Activated CD4-positive, alpha-beta T cell treated with anti-CD3 and anti-CD28 coated beads, Interleukin-2, amount 50 U/mL, for 24 hours (primary cell): ENCODE measurements around the gene ANXA9.

Experiments
- DNase-seq, 2 donors: peaks; one replicate each; pipeline ENCODE4 v3.0.0-alpha.2; 2020; ENCODE audit warnings: low read depth in 1 of 2, low spot score in 1 of 2

ANXA9 gene, protein sequence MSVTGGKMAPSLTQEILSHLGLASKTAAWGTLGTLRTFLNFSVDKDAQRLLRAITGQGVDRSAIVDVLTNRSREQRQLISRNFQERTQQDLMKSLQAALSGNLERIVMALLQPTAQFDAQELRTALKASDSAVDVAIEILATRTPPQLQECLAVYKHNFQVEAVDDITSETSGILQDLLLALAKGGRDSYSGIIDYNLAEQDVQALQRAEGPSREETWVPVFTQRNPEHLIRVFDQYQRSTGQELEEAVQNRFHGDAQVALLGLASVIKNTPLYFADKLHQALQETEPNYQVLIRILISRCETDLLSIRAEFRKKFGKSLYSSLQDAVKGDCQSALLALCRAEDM

DNA sequence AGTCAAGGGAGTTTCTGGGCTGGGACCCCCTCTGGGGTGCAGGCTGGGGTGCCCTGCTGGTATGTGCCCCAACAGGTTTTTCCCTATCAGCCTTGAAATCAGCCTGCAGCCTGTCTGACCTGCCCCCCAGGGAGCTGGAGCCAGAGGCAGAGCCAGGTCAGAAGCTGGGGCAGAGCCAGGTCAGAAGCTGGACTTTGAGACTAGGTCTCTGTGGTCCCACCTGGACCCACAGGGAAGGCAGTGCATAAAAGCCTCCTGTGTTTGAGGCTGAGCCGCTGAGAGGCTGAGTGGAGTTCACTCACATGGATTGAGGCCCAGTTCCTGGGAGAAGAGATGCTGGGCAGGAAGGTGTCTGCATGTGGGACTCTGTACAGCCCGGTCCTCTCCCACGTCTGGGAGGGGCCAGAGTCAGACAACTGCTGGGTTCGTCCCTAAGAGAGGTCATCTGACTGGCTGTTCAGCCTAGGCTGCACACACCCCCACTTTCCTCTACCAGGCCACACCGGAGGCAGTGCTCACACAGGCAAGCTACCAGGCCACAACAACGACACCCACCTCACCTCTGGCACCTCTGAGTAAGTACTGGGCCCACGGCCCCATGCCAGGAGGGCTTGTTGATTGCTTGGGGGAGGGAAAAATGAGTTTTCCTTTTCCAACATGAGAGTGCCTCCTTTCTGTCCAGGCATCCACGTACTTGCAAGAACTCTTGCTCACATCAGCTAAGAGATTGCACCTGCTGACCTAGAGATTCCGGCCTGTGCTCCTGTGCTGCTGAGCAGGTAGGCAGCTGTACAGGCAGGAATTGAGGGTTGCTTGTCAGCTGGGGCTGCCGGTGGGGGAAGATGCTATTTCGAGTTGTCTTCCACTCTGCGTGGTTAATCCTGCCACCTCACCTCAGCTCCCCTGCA lies at the start of gene ANXA9:
ANXA9 (plus strand) TSS at position 488 of the 908 bp plus-strand sequence. CDS start 814 bp downstream, outside the sequence.
- DNase-seq: no peak

DNA sequence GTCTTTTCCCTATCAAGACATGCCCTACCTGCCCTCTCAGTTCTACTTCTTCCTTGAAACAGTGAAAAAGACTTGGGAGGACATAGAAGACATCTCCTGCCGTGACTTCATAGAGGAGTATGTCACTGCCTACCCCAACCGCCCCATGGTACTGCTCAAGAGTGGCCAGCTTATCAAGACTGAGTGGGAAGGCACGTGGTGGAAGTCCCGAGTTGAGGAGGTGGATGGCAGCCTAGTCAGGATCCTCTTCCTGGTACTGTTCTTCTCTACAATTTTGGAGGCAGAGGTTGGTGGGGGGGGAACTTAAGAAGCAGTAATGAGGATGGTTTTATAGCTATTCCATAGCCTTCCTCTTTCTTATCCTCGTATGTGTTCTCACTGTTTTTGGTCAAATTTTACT lies 37.2 kb upstream of the ANXA9 start:
- no peak for DNase-seq

DNA sequence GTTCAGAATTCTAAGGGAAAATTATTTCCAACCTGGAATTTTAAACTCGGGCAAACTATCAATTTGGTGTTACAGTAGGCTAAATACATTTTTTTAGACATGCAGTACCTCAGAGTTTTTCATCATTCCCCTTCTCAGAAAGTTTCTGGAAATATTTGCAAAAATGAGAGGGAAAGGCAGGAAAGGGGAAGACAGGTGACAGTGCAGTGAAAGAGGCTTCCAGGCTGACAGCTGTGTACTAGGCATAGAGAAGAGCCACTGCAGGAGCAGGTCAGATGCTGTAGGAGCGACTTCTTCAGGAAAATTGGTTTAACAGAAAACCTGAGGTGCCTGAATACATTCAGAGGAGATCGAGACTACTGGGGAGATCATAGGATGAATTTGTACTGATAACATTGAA lies 27.4 kb upstream of the ANXA9 start:
- no peak for DNase-seq

DNA sequence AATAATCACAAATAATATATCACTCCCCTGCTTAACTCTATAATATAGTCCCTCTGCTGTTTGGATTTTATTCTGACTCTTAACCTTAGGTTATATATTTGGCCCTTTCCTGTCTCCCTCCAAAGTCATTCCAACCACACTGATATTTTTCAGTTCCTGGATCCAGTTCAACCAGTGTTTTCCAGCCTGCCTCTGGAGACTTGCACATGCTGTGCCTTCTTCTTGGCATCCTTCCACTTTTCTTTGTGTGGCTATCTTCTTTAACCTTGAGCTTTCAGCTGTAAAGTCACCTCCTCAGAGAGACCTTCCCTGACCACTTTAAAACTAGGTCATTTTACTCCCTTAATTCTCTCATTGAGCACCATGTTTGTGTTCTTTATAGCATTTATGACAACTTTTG lies 26.8 kb upstream of the ANXA9 start:
- DNase-seq: no peak

DNA sequence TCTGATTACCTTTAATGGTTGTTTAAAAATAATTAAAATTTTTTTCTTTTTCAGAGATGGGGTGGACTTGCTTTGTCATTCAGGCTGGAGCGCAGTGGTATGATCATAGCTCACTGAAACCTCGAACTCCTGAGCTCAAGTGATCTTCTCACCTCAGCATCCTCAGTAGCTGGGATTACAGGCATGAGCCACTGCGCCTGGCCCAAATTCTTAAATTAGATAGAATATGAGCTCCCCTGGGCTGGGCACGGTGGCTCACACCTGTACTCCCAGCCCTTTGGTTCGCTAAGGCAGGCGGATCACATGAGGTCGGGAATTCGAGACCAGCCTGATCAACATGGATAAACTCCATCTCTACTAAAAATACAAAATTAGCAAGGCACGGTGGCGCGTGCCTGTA lies 24.4 kb upstream of the ANXA9 start:
- DNase-seq: no peak

DNA sequence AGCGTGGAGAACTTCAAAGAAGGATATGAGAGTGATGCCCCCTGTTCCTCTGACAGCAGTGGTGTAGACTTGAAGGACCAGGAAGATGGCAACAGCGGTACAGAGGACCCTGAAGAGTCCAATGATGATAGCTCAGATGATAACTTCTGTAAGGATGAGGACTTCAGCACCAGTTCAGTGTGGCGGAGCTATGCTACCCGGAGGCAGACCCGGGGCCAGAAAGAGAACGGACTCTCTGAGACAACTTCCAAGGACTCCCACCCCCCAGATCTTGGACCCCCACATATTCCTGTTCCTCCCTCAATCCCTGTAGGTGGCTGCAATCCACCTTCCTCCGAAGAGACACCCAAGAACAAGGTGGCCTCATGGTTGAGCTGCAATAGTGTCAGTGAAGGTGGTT lies 21.4 kb upstream of the ANXA9 start:
- no peak for DNase-seq

DNA sequence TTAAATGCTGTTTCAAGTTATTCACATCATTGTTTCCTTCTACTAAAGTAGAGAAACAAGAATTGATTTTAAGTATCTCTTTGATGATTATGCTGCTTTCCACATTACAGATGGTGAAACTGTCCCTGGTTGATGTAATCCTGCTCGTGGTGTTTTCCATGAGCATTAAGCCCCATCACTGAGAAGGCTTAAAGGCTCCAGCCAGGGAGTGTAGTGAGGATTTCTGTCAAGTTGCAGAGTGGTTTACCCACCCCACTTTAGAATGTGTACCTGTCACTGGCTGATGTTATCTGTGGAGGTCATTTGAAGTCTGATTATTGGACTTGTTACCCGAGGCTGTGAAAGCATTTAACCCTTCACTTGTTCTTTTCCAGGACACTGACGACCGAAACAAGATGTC lies 20.3 kb upstream of the ANXA9 start:
- DNase-seq: no peak

DNA sequence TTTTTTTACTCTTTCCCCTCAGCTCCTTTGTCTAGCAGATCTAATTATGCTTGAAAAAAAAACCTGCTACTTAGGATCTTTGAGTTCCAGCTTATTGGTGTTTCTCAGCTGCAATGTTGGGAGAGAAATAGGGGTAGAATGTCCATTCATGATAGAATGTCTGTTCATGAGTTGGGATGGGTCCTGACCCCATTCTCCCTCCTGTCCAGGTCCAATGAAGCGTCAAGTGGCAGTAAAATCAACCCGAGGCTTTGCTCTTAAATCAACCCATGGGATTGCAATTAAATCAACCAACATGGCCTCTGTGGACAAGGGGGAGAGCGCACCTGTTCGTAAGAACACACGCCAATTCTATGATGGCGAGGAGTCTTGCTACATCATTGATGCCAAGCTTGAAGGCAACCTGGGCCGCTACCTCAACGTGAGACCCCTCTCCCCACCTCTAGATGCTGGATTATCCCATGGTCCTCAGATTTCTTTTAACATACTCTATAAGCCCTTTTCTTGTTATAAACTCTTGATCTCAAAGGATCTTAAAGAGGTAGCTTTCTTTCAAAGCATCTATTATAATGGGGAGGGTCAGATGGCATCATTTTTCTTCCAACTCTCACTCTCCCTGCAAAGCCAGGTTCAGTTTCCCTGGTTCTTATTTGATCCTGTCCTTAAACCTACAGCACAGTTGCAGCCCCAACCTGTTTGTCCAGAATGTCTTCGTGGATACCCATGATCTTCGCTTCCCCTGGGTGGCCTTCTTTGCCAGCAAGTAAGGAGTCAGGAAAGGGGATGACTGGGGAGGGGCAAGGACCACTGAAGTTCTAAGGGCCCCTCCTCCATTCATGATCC lies 18.6 kb upstream of the ANXA9 start:
- no peak for DNase-seq

DNA sequence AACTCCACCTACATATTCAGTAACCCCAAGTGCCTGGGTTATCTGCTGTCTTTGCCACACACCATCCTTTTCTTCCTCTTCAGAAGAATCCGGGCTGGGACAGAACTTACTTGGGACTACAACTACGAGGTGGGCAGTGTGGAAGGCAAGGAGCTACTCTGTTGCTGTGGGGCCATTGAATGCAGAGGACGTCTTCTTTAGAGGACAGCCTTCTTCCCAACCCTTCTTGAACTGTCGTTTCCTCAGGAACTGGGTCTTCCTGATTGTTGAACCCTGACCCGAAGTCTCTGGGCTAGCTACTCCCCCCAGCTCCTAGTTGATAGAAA lies 18.0 kb upstream of the ANXA9 start:
- DNase-seq: no peak

DNA sequence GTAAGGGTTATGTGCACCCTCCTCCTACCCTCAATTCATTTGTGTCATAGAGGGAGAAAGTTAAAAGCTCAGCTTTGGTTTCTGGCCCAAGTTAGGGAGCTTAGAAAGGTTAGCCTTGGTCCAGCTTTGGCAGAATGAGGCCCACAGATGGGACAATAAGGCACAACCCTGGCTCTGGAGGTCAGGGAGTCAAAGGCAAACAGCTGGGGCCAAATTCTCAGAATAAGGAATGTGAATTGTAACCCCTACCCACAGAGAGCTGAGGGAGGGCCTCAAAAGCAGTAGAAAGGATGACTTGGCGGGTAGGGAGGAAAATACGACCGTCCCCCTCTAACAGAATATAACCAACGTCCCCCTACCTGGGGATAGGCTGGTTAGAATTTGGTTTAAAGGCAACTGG lies 16.5 kb upstream of the ANXA9 start:
- no peak for DNase-seq

DNA sequence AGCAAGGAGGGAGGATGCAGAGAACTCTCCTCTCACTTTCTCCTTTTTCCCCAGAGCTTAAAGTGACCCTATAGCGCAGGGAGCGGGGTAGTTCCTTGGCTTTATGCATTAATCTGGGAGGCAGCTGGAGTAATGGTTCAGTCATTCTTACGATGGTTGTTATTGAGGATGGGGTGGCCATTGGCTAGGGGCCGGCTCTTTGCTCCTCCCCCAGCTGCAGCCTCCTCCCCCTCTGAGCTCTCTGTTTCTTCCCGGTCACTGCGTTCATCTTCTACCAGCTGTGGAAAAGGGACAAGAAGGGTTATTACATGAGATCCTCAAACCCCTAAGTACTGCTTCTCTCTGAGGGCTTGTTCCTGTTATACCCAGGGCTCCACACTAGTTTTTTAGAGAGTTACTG lies 16.1 kb upstream of the ANXA9 start:
- DNase-seq: no peak

DNA sequence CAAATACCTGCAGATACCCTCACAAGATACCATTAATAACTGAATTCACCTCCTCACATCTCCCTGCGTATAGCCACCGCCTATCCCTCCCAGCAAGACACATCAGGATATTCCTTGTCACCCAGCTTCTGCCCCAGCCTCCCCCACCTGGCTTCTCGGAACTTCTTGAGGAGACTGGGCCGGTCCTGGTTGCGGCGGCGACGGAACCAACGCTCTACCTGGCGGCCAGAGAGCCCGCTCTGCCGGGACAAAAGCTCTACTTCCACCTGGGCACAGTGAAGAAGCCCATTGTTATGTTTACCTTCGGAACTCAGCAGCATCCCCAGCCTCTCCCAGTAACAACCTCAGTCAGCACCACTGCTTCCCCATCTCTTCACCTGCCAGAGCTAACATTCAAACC lies 14.2 kb upstream of the ANXA9 start:
- DNase-seq: no peak

DNA sequence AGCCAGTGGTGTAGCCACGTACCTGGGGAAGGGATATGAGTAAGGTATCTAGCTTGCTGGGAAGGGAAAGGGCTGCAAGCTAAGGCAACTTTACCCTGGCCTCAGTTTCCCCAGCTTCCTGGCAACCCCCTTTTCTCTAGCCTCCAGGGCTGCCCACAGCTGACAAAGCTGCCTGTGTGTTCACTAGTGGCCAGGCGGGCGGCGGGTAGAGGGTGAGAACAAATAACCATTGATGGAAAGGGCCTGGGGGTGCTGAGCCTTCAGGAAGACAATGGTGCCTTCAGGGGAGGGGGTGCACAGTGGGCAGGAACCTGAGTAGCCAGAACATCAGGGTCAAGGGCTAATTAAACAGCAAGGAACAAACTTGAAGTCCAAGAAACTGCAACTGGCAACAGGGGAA lies 13.6 kb upstream of the ANXA9 start:
- DNase-seq: no peak

DNA sequence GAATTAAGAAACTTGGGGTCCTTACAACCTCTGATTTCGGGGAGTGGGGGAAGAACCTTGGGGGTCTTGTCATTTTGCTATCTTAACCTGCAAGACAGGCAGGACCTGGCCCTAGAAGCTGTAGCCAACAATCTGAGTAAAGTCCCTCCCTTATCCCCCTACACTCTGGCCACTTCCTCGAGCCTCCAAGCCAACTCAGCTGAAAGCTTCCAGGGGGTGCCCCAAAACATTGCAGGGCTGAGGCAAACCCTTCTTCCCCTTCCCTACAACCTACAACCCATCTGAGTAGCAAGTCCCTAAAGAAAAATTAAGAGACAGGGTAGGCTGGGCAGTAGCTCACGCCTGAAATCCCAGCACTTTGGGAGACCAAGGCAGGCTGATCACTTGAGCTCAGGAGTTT lies 12.5 kb upstream of the ANXA9 start:
- DNase-seq: no peak

DNA sequence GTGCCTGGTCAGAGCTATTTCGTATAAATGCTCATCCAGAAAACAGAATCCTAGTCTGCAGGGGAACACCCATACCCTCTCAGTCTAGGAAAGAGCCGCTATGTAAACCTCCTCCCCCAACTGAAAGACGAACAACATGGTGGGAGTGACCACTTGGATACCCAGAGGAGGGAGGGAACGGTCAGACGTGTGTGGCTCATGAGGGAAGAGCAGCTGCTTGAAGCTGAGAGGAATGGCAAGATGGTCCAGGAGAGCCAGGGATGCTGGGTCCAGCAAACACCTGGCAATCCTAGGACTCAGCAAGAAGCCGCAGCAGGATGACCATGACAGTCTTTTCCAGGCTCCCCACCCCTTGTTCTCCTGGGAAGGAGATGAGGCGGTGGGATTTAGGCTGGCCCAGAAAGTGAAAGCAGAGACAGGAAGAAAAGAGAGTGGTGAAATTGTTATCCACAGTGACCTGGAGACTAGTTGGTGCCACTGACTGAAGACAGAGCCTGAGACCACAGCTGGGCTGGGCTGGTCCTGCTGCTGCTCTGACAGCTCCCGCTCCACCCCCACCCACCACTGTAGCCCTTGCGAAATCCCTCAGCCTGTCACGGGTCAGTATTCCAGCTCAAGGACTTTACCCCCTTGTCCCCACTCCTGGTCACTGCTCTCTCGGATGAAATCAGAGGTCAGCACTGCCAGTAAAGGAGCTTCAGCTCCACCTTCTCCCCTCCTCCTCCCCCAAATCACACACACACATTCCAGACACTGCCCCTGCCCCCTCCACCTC lies 11.1 kb upstream of the ANXA9 start:
- no peak for DNase-seq

DNA sequence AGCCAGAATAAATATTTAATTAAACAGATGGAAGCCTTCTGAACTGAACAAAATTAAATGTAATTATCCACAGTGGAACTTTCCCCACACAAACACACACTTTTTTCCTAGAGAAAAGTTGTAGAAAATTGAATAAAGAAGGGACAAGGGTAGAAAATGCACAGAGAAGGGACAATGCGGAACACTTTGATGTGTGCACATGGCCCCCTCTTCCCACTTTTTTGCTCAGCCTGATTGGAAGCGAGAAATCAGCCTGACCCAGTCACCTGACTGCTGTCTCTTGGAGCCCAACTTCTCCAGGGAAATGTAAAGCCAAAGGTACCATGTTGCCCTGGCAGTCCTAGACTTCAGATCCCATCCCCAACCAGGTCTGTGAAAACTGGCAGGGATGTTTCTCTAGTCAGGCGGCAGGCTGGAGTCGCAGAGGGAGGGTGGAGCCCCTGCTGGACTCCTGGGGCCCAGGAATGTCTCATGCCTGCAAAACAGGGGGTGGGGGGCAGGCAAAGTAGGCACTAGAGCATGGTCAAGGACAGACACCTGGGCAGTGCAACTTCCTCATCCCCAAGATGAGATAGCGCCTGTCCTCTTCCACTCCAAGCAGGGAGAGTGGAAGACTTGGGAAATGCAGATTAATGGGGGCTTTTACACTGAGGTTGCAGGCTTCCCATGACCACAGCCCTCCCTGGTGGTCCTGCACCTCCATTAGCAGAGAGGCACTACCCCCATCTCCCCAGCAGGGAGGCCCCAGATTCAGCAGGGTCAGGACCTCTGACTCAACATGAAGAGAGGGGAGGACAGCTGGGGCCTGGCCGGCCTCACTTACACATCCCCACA lies 10.3 kb upstream of the ANXA9 start:
- no peak for DNase-seq

DNA sequence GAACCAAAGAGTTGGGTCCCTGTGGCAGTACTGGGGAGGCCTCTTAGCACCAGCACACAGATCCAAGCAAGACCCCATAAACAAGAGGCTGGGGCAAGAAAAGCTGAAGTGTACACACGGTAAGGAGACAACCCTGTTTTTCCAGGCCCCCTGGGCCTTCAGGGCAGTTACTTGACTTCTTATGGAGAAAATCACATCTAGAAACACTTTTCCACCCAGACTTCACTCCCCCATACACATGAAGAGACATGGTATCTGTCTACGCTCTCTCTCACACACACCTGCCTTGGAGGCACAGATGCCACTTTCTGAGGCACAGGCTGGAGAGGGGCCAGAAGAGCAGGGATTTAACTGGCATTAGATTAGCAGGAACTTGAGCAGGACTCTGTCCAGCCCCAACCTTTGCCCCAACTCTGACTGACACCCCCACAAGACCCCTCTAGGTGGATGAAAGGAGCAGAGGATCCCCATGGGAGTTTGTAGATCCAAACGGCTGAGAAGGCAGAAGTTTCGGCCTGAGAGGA lies 9.6 kb upstream of the ANXA9 start:
- DNase-seq: no peak

DNA sequence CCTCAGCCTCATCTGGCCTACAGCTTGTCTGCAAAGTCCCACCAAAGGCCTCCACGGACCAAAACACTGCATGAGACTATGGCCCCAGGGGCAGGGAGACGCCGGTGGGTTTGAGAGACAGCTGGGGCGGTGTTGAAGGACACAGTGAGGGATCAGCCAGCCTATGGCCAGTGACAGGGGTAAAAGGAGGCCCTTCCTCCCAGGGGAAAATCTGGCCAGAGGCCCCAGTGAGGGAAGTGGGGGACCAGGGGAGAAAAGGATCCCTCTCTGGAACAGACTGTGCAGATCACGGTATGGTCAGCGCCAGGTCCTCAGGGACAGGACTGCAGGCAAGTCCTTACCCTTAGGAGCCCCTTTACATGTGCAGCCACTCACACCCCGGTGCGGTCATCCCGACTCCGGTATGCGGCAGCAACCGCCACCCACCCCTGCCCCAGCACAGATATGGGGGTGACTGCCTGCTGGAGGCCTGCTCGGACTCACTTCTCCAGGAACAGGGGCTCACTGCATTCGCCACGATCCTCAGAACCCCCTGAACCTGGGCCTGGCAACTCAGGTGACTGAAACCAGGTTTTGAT lies 8.7 kb upstream of the ANXA9 start:
- DNase-seq: no peak

DNA sequence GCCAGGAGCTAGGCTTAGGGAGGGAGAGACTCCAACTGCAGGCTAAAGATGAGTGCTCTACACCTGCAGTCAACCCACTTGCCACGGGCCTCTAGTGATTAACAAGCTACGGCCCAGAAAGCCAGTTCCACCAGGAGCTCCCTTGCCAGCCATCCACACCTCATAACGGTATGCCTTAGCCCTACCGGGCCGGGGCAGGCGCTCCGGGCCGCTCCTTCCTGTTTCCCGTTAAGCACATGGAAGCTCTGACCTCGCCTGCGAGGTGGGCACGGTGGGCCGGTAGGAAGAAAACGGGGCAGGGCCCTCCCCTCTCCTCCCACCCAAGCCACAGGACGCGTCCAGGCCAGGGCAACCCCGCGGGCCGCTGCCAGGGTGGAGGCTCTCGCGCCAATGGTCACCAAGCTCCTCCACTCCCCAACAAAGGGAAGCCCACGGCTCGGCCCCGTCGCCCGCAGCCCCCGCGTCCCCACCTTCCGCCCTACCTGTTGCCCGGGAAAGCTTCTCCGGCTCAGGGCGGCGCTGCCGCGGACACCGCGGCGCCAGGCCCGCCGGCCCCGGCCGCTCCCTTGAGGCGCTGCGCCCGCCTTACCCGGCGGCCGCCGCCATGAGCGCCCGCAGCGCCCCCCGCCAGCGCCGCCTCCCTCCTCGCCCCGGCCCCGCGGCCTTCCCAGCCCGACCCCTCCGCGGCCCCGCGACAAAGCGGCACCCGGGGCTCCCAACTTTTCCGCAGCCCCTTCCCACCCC lies 8.1 kb upstream of the ANXA9 start:
- peak in 1 of 2 donors; percentile 36 for DNase-seq
